COLO829 (cell line): Measurements from ENCODE around the gene PLK3.
"Not testable (repeated sequence)": the region's sequence is repeated elsewhere in the genome, so short reads cannot be mapped to it uniquely, and the experiment has no call there.

ENCODE experiments used
- DNase-seq: peaks from one replicate; pipeline ENCODE4 v3.0.0; 2012; ENCODE audit warnings: low spot score

PLK3 gene

DNA sequence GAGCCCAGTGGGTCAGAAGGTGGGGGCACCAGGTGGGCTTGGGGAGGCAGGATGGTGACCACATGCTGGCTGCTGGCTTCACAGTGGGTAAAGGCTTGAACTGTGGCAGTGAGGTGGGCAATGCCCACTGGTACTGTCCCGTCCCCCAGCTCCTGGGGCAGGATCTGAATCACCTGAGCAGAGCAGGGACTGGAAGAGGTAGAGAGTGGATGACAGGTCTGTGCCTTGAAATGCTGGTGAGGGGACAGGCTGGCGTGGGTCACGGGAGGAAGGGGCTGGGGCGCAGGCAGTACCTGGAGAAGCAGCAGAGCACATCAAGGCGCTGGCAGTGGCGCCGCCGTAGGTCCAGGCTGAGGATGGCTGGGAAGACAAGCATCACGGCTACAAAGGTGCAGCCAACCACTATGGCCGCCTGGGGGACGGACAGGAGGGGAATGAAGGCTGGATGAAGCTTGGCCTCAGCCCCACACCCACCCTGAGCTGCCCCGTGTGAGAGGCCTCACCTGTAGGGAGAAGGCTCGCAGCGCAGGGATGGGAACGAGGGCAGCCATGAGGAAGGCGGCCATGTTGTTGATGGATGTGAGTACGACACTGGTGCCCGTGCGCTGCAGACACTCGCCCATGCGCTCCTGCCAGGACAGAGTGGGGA, 27.9 kb downstream of the PLK3 start:
- no peak for DNase-seq

DNA sequence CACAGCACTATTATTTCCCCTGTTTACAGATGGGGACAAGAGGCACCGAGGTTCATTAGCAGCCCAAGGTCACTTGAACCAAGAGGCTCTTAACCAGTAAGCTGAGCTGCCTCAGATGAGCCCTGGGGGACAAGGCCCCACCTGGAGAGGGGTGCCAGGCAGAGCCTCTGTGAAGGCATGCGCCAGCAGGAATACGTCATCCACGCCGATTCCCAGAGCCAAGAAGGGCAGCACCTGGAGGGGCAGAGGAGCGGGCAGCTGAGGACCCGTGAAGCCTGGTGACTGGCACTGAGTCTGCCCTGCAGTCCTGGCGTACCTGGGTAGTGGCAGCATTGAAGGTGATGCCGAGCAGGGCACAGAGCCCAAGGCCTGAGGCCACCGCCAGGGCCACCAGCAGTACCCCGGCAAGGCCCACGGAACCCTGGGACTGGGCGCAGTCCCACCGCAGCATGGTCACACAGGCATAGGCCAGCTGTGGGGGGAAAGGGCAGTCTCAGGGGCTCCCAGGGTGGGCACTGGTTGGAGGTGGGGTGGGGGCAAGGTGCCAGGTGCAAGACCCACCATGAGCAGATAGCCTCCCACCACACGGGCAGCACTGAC, 28.8 kb downstream of the PLK3 start:
- no peak for DNase-seq

DNA sequence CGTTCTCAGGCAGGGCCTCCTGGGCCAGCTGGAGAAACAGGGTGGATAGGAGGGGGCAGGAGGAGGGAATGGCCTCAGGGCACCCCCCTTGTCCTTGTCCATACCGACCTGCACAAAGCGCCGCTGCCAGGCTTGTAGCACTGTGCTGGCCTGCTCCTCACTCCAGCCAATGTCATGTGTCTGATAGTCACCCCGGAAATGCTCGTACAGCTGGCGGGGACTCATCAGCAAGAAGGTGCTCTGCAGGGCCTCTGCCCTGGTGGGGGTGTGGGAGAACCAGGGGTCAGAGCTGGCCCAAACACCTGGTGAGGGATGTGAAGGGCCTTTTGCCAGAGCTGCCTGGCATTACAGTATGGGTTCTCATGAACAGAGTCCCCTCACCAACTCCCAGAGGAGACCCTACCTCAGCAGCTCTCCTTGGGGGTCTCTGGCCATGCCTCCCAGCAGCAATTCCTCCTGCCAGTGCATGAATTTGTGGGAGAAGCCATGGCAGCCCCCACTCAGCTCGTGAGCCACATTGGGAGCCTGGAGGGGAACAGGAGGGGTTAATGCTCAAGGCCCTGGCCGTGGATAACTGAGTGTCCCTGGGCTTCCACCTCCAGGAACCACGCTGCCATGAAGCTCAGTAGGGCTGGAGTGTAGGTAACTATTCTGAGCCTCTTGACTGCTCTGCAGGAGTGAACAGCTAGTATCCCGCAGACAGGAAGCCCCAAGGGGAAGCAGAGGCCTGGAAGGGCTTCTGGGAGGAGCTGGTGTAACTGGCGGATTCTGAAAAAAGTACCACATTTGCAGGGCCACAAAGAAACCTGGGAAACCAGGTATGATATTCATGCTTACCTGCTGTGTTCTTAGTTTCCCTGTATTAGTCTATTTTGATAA, 29.6 kb downstream of the PLK3 start:
- DNase-seq: no peak

DNA sequence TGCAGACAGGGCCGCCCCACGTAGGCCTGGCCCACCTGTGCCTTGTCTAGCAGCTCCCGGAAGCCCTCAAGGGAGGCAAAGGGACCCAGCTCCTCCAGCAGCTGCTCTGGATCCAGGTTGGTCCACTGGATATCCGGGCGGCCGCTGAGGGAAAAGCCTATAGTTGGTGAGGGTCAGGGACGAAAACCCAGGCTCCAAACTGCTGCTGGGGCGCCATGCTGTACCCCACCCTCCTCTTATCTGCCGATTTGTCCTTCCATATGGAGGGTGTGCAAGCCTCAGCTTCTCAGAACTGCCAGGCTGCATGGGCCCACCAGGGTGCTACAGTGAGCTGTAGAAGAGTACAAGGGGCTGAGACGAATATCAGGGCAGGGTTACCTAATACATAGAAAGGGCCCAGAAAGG, 30.7 kb downstream of the PLK3 start:
- DNase-seq: no peak

DNA sequence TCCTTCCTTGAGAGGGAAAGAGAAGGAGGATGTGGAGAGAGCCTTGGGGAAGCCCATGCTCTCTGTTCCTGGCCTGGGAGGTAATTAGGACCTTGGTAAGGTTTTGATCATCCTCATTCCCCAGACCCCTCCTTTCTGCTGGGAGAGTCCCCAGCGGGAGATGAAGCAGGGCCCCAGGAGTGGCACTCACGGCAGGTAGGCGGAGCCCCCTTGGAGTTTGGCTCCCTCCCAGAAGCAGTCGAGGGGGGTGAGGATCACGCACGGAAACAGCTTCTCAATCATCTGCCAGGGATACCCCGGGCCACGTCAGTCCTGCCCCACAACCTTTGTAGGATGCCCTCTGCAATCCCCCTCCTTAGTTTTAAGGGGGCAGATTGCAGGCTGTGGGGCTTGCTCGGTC, 31.3 kb downstream of the PLK3 start:
- DNase-seq: no peak

DNA sequence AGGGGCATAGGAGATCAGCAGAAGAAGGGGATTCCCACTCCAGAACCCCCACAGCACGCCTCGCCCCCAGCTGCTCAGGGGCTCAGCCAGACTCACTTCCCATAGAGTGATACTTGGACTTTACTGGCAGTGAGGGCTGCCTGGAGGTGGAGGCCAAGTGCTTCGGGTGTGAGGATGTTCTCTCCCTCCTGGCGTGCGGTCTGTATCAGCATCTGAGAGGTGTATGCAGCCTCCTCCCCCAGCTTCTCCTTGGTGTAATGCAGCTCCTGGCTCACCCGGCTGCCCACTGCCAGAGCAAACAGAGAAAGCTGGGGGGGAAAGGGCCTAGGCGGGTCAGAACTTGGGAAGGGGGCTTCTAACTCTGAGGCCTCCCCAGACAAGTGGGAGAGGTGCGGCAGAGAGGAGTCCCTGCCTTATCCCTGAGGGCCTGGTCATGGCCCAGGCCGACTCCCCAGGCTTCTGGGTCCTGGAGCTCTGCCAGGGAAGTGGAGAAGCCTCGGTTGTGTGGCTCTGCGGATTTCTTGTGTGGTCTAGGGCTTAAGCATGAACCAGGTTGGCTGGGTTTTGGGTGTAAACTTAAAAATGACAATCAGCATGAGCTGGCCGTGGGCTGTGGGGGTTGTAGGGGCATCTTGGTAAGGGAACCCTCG, 32.0 kb downstream of the PLK3 start:
- DNase-seq: no peak

DNA sequence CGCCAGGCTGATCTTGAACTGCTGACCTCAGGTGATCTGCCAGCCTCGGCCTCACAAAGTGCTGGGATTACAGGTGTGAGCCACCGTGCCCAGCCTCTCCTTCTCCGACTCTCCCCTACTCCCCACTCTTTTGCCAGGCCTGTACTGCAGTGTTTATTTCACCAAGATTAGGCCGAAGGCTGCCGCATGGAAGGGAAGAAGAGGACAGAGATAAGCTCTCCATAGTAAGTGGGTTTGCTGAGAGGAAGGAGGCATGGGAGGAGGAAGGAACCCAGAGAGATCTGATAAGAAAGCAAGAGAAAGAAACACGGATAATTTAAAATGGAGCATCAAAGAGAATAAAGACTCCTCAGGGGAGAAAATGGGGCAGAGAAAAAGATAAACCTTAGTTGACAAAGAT, 34.2 kb downstream of the PLK3 start:
- DNase-seq: no peak

DNA sequence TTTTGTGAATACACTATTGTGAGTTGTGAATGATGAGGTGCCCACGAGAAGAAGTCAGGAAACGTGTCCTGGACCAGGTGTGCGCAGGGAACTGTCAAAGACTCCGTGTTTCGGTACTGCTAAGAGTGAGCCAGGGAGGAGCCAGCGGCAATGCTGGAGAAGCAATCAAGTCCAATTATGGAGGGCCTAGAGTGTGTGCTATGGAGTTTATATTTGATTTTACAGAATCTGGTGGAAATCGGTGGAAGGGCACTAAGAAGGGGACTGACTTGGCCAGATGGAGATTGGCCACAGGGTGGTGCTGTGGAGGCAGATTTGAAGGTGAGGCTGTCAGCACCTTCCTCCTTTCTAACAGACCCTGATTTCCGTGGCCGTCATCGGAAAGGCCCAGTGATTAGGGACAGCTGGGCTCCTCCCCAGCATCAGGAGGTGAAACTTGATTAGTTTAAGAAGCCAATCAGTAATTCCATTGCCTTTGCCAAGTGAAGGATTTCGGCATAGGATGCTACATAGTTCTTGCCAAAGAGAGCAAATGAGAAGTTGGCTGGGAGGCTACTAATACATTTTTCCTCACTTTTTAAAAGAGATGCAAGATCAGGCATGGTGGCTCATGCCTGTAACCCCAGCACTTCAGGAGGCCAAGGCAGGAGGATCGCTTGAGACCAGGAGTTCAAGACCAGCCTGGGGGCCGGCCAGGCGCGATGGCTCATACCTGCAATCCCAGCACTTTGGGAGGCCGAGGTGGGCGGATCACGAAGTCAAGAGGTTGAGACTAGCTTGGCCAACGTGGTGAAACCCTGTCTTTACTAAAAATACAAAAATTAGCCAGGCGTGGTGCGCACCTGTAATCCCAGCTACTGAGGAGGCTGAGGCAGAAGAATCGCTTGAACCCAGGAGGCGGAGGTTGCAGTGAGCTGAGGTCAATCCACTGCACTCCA, 35.8 kb downstream of the PLK3 start:
- peak; percentile 56 for DNase-seq

DNA sequence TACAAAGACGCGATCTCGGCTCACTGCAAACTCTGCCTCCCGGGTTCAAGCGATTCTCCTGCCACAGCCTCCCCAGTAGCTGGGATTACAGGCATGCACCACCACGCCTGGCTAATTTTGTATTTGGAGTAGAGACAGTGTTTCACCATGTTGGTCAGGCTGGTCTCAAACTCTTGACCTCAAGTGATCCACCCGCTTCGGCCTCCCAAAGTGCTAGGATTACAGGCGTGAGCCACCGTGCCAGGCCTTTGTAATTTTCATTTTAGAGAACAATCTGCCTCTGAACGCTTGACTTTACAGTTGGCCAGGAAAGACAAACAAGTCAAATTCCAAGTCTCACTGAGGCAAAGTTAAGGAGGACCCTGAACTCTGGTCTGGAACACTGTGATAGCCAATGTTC, 38.1 kb downstream of the PLK3 start:
- not testable (repeated sequence) for DNase-seq

DNA sequence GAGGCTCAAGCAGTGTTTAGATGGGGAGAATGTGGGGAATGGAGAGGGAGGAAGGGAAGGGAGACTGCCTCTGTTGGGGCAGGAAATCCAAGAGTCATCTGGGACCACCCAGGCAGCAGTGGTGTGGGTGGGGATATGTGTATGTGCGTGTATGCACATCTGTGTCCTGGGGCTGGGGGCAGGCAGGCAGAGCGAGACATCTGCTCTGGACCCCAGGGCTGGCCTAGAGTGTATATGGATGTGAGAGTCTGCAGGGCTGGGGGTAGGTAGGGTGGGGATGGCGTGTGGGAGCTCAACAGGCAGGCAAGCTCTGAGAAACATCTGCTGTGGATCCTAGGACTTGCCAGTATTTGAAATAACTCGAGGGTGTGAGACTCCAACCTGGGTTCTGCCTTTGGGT, 39.4 kb downstream of the PLK3 start:
- no peak for DNase-seq

DNA sequence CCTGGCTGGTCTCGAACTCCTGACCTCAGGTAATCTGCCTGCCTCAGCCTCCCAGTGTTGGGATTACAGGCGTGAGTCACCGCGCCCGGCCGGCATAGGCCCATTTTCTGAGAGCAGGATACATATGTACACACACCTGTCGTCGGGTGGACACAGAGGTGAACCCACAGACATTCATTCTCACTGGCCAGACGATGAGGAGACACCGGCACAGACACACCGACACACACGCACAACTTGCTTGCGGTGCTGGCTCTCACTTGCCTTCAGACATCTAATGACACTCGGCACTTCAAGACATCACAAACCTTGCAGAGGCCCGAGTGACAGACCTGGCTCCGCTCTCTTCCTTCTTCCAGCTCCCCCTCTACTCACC, 42.3 kb downstream of the PLK3 start:
- no peak for DNase-seq

DNA sequence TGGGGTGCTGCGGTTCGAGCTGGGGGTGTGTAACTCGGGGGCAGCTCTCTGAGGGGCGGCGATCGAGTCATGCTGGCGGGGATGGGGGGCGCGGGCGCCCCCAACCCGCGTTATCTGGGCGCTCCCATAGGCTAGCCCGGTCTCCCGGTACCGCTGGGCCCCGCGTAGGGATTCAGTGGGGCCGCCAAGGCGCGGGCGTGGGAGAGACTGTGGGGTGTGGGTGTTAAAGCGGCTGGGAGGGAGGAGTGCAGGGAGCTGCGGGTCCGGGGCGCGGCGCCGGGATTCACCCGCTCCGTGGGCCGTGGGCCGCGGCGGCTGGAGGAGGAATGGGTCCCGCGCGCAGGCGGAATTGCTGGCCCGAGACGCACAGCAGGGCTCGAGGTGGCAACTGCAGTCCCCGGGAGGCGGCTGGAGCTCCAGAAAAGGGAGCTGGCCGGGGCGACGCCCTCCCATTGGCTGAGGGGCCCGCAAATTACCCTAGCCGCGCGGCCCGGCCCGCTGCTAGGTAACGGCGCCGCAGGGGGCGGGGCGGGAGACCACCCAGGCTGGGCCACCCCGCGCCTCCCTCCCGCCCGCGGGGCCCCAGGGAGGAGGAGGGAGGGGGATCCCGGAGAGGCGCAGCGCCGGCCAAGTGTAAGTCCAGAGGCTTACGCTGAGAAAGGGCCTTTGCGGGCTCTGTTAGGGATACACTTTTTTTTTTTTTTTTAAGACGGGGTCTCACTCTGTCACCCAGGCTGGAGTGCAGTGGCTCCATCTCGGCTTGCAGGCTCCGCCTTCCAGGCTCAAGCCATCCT, 42.9 kb downstream of the PLK3 start, which contains the start of gene PTCH2:
Gene PTCH2 (minus strand): TSS at position 392 of the 794 bp plus-strand sequence. CDS start 321 bp downstream, at position 71.
- no peak for DNase-seq

DNA sequence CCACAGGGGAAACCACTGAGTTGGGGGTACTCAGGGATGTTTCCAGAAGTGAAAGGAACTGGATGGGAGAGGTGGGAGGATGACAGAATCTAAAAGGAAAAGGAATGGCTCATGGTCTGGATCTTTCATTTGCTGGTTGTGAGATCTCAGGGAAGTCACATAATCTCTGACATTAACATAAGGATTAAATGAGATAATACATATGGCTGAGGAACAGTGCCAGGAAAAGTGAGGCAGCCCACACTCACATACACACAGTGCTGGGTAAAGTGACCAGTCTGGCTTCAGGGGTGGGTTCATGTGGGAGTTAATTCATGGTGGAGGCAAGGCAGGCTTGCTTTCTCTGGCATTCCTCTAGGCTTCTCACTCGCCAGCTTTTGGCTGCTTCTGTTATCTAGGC, 46.8 kb downstream of the PLK3 start:
- DNase-seq: no peak

DNA sequence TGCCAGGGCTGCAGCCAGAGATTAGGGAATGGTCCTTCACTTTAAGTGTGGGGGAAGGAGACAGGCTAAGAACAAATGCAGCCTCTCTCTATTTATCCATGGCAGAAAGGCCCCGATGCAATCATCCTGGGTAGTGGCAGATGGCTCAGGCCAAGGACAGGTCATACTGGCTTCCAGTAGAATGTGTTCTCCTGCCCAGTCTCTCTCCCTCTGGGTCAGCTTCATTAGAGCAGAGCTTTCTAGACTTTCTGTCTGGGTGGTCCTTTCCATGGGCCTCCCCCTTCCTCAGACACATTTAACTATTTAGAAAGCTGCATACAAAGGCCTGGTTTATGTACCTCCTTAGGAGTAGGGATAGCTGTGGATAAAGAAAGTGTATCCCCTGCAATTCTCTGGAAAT, 47.7 kb downstream of the PLK3 start:
- no peak for DNase-seq

DNA sequence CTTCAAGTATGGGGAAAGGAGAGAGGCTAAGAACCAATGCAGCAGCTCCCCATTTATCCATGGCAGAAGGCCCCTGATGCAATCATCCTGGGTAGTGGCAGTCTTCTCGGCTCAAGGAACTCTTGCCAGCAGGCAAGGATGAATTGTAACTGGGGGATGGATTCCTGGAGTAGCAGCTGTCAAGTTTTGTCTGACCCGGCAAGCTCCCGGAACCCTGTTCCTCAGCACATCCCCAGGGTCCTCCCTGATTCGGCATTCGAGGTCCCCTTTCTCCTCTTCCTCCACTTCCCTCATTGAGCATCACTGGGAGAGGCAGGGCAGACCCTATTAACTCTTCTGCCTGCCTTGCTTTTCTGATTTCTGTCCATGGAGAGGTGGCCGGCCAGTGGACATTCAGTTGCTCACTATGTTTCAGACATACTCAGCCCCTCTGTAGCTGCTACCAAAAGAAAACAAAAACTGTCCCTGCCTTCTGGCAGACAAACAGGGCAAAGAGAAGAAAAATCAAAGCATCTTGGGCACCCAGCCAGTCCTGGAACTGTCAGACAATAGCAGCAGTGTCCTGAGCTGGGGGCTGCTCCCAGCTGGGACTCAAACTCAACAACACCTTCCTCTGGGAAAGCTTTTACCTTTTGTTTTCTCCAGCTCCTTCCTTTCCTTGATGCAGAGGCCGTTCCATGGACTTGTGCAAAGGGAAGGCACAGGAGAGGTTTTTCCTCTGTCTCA, 48.4 kb downstream of the PLK3 start:
- peak; percentile 57 for DNase-seq

DNA sequence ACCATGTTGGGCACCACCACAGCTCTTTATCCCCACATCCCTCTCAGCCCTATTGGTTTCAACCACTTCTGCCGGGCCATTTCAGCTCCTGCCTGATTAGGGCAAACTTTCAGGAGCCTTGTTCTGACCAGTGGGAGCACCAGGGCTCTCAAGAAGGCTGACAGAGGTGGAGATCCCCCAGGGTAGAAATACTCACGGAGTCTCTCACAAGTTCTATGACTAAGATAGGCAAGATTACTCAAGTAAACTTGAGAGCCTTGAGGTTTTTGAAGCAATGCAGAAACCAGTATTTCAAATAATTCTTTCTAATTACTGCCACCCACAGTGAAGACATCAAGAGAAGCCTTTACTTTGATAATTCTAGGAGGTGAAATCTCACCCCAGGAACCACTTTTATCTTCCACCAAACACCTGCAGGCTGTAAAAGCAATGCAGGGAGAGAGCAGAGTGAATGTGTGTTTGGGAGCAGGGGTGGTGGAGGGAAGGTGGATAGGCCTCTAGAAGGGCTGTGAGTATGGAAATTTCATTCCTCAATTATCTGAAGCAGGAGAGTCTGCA, 49.5 kb downstream of the PLK3 start:
- DNase-seq: no peak

DNA sequence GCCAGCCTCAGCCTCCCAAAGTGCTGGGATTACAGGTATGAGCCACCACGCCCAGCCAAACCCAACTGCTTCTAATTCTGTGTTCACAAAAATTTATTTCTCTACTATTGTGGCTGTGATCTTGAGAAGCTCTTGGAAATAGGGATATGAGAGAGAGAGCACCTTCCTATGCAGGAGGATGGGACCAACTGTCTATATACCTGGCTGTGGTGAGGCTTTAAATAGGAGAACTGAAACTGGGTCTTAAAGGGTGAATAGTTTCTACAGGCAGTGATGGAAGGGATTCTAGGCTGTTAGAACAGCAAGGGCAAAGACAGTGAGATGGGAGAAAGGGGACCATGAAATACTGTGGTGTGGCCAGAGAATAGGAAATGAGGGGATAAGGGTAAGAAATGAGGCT, 51.1 kb downstream of the PLK3 start:
- no peak for DNase-seq

DNA sequence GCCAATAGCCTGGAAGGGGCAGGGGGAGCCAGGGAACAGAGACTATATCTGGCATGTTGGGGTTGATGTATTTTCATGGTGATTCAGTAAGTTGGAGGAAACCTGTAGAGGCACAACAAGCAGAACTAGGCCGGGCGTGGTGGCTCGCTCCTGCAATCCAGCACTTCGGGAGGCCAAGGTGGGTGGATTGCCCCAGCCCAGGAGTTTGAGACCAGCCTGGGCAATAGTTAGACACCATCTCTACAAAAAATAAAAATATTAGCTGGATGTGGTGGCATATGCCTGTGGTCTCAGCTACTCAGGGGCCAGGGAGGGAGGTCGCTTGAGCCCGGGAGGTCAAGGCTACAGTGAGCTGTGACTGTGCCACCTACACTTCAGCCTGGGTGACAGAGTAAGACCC, 53.0 kb downstream of the PLK3 start:
- no peak for DNase-seq

DNA sequence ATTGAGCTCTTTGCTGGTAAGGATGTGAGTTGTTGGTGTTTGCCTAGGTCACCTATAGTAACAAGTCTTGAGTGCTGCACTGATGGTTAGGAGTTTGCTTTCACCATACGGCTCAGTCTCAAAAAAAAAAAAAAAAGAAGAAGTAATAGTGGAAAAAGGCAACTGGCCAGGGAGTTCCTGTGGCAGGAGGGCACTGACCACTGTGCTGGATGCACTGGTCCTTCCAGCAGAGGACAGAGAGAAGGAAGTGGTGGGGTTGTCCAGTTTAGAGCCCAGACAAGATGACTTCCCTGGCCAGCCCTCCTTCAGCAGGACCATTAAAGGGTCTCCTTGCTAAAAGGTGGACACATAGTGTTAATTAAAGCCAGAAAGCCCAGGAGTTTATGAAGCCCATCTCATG, 54.8 kb downstream of the PLK3 start:
- DNase-seq: no peak
